Central memory CD4-positive, alpha-beta T cell (primary cell): ENCODE results near the gene ATRN.

Experiments used
- DNase-seq: peaks from one replicate; pipeline ENCODE4 v3.0.0; 2022

The ATRN gene

GRCh38 chr20:3631534-3631933 is 160.7 kb downstream of the ATRN start:
- DNase-seq: no peak

- DNase-seq: no peak
These were observed 161.6 kb downstream of the ATRN start for GRCh38 chr20:3632311-3633004.

GRCh38 chr20:3633913-3634478 is 163.2 kb downstream of the ATRN start:
- no peak for DNase-seq

GRCh38 chr20:3635346-3635745 is 164.5 kb downstream of the ATRN start:
- DNase-seq: no peak

- DNase-seq: no peak
These were observed 169.4 kb downstream of the ATRN start for GRCh38 chr20:3640259-3640658.

GRCh38 chr20:3645309-3646066 is 174.7 kb downstream of the ATRN start:
- DNase-seq: no peak

GRCh38 chr20:3646067-3646440 is 175.2 kb downstream of the ATRN start:
- DNase-seq: no peak

GRCh38 chr20:3646651-3647050 is 175.8 kb downstream of the ATRN start:
- no peak for DNase-seq

- no peak for DNase-seq
These were observed 176.7 kb downstream of the ATRN start for GRCh38 chr20:3647473-3647872.

GRCh38 chr20:3648951-3649350 is 178.1 kb downstream of the ATRN start:
- no peak for DNase-seq

GRCh38 chr20:3651204-3651962 is 180.6 kb downstream of the ATRN start:
- no peak for DNase-seq

- no peak for DNase-seq
These were observed 181.4 kb downstream of the ATRN start for GRCh38 chr20:3652221-3652620.

GRCh38 chr20:3652676-3653596 is 182.1 kb downstream of the ATRN start:
- no peak for DNase-seq

GRCh38 chr20:3653921-3654320 is 183.1 kb downstream of the ATRN start:
- no peak for DNase-seq

- no peak for DNase-seq
These were observed 183.7 kb downstream of the ATRN start for GRCh38 chr20:3654326-3655130.

GRCh38 chr20:3655131-3655405 is 184.2 kb downstream of the ATRN start:
- no peak for DNase-seq

GRCh38 chr20:3658019-3658715 is 187.3 kb downstream of the ATRN start:
- no peak for DNase-seq

GRCh38 chr20:3658716-3659491 is 188.1 kb downstream of the ATRN start:
- no peak for DNase-seq

GRCh38 chr20:3659492-3660261 is 188.9 kb downstream of the ATRN start:
- no peak for DNase-seq
